Activated CD4-positive, alpha-beta T cell treated with anti-CD3 and anti-CD28 coated beads for 24 hours (primary cell): ENCODE data around the gene FUZ.

Experiments used
- DNase-seq, 2 donors: peaks; one replicate each; pipeline ENCODE4 v3.0.0-alpha.2; 2020; ENCODE audit warnings: low read depth in 2 of 2

Gene FUZ

DNA sequence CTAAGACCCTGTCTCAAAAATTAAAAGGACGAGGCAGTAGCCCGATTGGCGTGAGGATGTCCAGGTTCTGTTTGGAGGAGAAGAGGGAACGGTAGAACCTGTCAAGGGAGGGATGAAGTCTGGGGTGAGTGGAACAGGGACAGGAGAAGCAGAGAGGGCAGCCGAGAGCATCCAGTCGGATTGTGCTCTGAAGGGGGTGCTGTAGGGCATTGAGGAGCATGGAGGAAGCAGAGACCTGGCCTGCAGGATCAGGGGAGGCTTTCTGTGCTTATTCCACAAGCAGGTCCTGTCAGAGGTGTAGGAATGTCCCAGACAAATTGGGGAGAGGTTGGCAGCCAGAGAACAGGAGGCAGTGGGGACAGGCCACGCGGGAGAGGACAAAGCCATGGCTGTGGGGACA is 32.2 kb downstream of the FUZ start:
- no peak for DNase-seq

DNA sequence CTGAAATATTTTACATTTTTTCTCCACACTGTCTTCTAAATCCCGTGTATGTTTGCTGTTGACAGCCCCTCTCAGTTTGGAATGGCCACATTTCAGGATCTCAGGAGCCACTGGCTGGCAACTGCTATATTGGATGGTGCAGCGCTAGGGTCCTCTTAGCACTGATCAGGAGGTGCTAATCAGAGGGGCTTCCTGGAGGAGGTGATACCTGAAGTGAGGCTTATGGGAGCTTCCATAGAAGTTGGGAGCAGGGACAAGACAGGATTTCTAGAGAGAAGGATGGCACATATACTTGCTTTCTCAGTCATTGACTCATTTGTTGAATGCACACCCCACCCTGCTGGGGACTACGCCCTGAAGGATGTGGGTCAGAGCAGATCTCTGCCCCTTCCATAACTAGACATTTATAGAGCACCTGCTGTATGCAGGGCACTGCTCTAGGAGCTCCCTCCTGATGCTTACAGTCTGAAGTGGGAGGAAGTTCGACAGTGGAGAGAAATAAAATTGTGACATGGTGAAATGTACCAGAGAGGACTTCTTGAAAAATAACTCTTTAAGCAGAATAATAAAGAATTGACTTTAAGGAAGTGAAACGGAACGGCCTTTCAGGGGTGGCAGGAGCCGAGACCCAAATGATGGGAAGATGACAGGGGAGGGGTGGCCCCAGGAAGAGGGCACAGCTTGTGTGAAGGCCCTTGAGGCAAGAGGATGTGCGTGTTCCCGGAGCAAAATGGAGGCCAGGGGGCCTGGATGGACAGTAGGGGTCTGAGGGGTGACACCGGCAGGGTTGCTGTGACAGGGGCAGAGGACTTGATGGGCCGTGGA is 33.1 kb downstream of the FUZ start:
- no peak for DNase-seq

DNA sequence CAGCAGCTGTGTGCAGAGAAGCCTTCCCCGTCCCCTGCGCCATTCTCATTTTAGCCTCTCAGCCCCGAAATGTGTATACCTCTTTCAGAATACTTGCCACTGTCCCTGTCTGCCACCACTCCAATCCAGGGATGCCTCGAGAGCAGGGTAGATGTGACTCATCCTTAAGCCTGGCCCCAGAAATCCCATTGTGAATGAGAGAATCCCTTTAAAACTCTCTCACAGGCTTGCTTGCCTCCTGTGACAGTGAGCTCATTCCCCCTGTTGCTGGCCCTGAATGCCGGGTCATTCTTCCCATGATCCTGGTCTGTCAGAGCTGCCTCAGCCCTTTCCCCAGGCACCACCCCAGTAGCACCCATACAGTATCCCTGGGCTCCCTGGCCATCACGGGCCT is 36.7 kb downstream of the FUZ start:
- DNase-seq: no peak

DNA sequence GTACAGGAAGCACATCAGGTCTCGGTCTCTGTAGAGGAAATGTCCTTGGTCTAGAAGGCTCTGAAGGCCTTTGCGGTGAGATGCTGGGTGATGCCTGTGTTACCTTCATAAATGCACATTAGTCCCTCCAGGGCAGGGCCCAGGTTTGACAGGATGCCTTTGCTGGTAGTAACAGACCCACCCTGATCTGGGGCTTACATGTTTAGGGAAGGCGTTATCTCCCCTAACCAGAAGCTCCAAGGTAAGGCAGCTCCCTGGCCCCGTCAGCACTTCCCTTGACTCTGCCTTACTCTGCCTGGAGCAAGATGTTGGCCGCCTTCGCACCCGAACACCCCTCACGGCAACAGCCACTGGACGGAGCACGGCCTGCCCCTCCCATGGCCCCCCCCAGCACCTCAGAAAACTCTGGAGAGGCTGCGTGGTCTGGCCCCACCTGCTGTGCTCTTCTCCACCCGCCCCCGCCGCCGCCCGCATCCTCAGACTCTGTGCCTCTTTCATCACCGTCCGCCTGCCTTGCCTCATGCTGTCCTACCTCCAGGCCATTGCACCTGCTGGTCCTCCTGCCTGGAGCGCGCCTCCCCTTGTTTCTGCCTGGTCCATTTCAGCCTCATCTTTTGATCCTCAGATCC is 37.2 kb downstream of the FUZ start:
- DNase-seq: no peak

DNA sequence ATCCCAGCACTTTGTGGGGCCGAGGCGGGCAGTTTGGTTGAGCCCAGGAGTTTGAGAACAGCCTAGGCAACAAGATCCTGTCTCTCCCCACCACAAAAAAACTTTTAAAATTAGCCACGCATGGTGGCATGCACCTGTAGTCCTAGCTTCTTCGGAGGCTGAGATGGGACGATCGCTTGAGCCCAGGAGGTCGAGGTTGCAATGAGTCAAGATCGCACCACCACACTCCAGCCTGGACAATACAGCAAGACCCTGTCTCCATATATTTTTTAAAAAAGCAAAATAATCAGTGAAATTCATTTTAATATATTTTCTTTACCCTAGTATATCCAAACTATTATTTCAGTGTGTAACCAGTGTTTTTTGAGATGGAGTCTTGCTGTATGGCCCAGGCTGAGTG is 38.1 kb downstream of the FUZ start:
- DNase-seq: no peak

DNA sequence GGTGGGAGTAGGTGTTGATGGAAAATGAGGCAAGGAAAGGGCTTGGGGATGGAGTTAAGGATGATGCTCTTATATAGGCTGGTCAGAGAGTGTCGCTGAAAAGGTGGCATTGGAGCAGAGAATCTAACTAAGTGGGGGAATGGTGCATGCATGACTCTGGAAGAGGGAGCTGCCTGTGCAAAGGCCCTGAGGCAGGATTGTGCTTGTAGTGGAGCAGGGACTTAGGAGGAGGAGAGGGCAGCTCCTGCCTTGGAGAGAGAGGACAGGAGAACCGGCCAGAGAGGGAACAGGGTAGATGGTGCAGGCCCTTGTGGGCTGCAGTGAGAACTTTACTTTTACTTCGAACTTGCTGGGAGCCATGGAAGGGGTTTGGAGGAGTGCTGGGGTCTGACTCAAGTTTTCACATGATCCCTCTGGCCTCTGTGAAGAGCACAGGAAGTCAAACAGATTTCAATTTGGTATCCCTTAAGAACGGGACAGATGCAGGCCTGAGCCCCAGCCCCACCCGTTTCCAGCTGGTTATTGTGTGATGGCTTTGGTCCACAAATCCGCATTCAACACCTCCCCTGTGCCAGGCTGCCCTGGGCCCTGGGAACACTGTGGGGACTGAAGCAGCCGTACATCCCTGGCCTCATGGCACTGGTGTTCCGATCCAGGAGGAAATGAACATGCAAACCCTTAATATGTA is 39.3 kb downstream of the FUZ start:
- DNase-seq: no peak

DNA sequence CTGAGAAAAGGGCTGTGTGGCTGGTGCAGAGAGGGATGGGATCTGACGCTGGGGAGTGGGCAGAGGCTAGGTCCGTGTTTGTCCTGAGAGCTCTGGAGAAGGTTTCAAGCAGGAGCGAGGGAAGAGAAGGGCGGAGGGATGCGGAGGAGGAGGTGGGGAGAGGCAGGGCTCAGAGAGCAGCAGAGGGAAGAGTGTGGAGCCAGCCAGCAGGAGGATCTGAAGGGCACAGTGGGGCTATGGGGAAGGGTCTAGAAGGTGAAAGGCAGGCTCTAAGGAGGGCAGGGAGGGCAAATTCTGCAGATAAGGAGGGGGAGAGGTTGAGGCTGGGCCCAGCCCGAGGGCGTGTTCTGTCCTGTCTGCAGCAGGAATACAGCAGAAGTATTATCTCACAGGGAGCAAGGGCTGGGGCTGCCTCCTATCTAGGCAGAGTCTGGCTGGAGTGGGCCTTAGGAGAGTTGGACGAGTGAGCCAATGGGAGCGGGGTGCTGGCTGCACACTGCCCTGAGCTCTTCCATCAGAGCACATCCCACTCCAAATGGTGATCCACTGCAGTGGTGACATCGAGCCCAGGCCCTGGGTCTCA is 40.2 kb downstream of the FUZ start:
- DNase-seq: no peak

DNA sequence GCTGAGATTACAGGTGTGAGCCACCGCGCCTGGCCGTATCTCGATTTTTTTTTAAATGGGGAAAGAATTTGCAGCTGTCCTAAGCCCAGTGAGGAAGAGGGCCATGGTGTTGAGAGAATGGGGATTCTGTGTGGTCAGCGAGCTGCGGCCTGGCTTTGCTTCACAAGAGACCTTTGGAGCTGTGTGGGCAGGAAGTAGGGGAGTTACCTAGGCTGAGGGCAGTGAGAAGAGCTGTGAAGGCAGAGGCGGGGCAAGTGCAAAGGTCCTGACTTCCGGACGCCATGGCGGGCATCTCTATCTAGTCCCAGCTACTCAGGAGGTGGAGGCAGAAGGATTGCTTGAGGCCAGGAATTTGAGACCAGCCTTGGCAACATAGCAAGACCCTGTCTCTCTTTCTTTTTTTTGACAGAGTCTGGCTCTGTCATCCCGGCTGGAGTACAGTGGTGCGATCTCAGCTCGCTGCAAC is 41.4 kb downstream of the FUZ start:
- no peak for DNase-seq

DNA sequence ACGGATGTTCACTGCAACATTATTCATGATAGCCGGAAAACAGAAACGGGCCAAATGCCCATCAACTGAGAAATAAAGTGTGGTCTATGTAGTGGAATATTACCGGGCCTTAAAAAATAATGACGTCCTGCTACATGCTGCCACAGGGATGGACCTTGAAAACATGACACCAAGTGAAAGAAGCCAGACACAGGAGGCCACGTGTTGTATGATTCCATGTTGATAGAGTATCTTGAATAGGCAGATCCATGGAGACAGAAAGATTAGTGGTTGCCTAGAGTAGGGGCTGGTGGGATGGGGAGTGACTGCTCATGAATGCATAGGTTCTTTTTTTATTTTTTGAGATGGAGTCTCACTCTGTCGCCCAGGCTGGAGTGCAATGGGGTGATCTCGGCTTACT is 42.6 kb downstream of the FUZ start:
- no peak for DNase-seq

DNA sequence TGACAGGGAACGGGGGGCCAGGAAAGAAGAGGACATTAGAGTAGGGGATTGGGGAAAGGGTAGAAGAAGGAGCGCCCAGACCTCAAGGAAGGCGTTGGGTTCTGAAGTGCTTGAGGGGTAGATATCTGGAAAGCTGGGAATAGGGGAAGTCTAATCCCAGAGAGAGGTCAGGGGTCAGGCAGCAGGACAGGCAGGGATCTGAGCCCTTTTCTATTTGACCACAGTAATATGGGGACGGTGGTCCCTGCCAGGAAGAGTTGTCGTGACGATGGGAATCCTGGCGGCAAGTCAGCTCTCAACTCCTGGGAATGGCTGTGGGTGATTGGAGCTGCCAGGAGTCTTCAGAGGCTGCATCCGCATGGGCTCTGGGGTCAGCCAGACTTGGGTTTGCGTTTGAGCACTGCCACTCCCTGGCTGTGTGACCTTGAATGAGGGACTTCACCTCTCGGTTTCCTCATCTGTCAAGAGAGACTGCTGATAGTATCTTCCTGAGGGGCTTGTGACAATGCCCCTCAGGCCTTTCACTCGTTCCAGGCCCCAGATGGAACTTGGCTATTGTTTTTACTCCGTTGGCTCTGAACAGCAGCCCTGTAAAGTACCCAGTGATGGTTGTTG is 45.0 kb downstream of the FUZ start:
- no peak for DNase-seq

DNA sequence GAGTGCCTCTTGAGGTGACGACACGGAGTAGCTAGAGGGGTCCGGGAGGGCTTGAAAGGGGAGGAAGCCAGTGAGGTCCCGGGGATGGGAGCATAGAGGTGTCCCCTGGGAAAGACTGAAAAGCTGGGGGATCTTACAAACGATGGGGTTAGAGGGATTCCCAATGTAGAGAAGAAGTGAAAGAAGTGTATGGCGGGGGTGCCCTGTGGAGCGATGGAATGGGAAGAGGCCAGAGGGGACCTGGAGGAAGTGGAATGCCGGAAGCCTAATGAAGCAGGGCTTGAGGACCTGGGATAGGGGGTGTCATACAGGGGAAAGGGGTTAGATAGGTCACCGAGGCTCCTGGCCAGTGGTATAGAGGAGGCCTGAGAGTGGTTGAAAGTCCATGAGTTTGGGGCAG is 45.7 kb downstream of the FUZ start:
- DNase-seq: no peak

DNA sequence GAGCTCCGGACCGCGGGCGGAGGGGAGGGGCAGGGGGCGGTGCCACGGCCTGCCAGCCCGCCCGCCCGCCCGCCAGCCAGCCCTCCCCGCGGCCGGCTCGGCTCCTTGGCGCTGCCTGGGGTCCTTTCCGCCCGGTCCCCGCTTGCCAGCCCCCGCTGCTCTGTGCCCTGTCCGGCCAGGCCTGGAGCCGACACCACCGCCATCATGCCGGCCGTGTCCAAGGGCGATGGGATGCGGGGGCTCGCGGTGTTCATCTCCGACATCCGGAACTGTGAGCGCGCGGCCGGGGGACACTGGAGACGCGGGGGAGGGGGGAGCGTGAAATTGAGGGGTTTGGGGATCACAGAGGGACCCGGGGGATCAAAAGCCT is 46.2 kb downstream of the FUZ start, which contains the start of gene AP2A1:
AP2A1 (plus strand) TSS at position 72 of the 370 bp plus-strand sequence; CDS start at position 205, 133 bp downstream.
- DNase-seq: no peak

DNA sequence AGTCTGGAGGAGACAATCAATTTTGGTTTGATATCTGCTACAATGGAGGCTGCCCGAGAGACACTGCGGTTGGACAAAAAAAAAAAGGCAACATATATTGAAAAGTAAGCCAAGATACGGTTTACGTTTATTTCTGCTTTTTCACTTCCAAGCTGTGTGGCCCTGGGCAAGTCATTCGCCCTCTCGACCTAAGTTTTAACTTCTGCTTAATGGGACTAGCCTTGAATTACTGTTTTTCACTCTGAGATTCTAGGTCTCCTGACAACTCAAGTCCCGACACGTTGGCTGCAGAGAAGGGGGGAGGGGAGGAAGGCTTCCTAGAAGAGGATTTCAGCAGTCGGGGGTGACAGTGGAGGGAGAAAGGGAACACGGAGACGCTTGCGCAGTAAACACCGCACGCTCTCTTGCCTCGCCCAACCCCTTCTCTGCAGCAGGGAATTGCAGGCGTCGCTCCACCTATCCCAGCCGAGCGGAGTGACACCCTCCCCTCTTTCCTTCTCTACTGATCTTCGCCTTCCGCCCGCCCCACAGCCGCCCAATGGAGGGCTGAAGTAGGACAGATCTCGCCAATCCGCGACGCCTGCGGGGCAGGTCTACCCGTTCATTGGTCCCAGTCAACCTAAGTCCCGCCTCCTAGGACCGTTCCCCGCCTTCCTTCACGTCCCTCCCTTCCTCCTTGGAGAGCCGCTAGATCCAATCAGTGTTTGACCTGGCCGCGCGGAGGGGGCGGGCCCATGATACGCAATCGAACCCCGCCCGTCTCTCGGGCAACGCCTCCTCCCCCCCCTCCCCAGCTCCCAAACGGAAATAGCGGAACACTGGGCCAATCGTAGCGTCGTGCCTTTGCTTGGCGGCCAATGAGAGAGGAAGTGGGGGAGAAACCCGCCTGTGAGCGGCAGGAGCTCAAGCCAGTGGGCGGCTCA is 46.8 kb downstream of the FUZ start:
- DNase-seq: peak; percentile 97 to 98

DNA sequence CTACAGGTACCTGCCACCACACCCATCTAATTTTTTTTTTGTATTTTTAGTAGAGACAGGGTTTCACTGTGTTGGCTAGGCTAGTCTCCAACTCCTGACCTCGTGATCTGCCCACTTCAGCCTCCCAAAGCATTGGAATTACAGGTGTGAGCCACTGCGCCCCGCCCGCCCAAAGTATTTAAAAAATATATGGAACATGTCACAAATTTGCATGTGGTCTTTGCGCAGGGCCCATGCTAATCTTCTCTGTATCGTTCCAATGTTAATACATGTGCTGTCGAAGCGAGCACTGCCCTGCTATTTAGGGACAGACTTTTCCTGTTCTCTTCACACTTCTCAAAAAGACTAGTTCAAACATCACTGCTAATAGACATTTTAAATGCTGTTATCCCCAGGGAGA is 48.8 kb downstream of the FUZ start:
- no peak for DNase-seq

DNA sequence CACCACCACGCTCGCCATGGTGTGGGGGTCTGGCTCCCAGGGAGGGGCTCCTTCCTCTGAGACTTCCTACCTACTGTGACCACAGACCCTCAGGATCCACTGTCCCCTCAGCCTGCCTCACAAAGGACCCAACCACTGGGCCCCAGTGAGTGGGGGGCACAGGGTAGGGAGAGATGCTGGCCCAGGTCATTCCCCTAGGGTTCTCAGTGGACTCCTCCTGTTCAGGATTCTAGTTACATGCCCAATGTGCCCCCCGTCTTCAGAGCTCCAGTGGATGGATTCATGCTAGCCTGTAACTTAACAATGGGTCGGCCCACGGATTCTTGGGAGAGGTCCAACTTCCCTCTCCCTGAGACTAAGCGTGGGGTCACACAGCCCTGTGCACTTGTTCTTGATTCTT is 49.9 kb downstream of the FUZ start, which contains the start of gene TSKS:
TSKS (minus strand) TSS at position 77 of the 400 bp plus-strand sequence; CDS start at position 18, 59 bp downstream.
- DNase-seq: no peak

DNA sequence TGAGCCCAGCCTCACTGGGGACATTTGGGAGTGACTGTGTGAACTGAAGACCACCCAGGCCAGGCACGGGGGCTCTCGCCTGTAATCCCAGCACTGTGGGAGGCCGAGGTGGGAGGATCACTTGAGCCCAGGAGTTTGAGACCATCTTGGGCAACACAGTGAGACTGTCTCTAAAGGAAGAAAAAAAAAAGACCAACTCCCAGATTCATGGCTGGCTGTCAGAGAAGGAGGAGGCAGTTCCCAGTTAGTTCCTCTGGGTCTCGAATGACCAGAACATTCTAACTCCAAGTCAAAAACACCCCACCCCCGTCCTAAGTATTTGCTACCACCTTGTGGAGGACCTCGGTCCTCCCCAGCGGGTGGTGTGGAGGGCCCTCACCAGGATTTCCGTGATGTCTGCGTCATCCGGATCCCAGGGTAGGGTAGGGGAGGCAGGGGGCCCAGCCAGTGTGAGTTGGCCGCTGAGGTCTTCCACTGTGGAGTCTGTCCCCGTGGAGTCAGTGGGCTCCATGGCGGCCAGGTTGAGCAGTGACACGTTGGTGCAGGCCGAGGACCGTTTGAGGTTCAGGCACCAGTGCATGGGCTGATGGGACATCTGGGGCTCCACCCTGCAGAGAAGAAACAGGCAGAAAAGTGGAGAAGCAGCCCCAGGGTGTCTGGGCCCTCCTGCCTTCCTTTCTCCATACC is 51.3 kb downstream of the FUZ start:
- no peak for DNase-seq

DNA sequence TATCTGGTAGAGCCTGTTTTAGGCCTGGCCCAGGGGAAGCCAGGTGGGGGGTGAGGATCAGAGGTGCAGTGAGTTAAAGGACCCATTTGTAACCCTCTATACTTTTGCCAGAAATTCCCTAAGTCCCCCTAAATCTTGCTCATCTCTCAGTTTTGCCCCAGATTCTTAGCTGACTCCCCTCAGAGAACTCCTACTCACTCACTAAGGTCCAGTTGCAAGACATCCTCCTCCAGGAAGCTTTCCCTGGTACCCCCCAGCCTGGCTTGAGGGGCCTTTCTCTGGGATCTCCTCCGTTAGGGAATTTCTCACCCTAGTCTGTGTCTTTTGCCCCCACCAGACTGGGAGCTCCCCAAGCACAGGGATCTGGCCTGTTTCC is 51.9 kb downstream of the FUZ start:
- DNase-seq: no peak

DNA sequence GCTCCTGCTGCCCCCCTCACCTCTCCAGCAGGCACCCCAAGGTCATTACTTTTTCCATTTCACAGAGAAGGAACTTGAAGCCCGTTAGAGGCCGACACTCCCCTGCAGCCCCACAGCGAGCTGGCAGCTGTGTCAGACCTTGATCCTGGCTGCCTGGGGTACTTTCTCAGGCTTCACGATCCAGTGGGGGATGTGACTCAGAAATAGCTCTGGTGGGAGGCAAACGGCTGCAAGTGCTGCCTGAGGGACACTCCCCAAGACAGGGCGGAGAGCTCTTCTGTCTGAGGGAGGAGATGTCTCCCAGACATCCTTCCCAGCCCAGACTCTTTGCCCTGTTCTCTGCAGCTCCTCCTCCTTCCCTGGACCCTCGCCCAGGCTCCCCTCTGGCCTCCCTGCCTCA is 54.8 kb downstream of the FUZ start:
- DNase-seq: no peak
